Bronchial epithelial cell (primary cell): ENCODE measurements around the gene TFIP11. TPM values are rescaled to one million over a fixed set of nuclear protein-coding genes. Genes with fewer than 3 reads are reported as not detected.

Experiments
- DNase-seq: peaks from one replicate; pipeline ENCODE4 v3.0.0-alpha.2; 2010; ENCODE audit warnings: low read depth
- FAIRE-seq: peaks from 2 replicates; lab custom pipeline; 2011; peaks lifted over from hg19 to GRCh38; lab: Jason Lieb, UNC
- H3K27me3 ChIP-seq: 2 replicates; pipeline ENCODE4 v1.5.1; 2011; ENCODE audit warnings: low read length; ENCODE audit not compliant: control insufficient read depth, insufficient read depth
- H3K36me3 ChIP-seq: 2 replicates; pipeline ENCODE4 v1.5.1; 2011; ENCODE audit warnings: low read length; ENCODE audit not compliant: control insufficient read depth, insufficient read depth
- H3K4me3 ChIP-seq: 2 replicates; pipeline ENCODE4 v1.5.1; 2011; ENCODE audit warnings: mild to moderate bottlenecking, low read depth, low read length, control low read depth
- total RNA-seq: library from RNA; depleted of rRNA; stranded (reverse); fragments of >200 nt; gene quantifications from 2 replicates; pipeline ENCODE4 v1.2.1, GENCODE V29; 2014
- TF ChIP-seq, protein P1 (sequence below): IDR thresholded peaks from 2 replicates; pipeline ENCODE4 v1.5.1; 2011; ENCODE audit warnings: mild to moderate bottlenecking, moderate library complexity, low read length, control low read depth, inconsistent platforms; ENCODE audit not compliant: insufficient read depth, severe bottlenecking

TFIP11 gene
- total RNA-seq, 1 donor from 2014 or later = 36.9 TPM

DNA sequence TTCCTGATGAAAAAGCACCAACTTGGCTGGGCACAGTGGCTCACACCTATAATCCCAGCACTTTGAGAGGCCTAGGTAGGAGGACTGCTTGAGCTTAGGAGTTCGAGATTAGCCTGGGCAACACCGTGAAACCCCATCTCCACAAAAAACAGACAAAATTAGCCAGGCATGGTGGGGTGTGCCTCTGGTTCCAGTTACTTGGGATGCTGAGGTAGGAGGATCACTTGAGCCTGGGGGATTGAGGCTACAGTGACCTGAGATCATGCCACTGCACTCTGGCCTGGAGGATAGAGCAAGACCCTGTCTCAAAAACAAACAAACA is 31.7 kb downstream of the TFIP11 start:
- no peak for FAIRE-seq
- Histone ChIP-seq H3K4me3 (no peak overlapping the region), H3K36me3 (peaks cover 5% of the 10 kb centered on the region), H3K27me3 (no peaks in the 10 kb centered on the region)
- TF ChIP-seq, protein P1, sequence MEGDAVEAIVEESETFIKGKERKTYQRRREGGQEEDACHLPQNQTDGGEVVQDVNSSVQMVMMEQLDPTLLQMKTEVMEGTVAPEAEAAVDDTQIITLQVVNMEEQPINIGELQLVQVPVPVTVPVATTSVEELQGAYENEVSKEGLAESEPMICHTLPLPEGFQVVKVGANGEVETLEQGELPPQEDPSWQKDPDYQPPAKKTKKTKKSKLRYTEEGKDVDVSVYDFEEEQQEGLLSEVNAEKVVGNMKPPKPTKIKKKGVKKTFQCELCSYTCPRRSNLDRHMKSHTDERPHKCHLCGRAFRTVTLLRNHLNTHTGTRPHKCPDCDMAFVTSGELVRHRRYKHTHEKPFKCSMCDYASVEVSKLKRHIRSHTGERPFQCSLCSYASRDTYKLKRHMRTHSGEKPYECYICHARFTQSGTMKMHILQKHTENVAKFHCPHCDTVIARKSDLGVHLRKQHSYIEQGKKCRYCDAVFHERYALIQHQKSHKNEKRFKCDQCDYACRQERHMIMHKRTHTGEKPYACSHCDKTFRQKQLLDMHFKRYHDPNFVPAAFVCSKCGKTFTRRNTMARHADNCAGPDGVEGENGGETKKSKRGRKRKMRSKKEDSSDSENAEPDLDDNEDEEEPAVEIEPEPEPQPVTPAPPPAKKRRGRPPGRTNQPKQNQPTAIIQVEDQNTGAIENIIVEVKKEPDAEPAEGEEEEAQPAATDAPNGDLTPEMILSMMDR = no peak
- no peak for DNase-seq

DNA sequence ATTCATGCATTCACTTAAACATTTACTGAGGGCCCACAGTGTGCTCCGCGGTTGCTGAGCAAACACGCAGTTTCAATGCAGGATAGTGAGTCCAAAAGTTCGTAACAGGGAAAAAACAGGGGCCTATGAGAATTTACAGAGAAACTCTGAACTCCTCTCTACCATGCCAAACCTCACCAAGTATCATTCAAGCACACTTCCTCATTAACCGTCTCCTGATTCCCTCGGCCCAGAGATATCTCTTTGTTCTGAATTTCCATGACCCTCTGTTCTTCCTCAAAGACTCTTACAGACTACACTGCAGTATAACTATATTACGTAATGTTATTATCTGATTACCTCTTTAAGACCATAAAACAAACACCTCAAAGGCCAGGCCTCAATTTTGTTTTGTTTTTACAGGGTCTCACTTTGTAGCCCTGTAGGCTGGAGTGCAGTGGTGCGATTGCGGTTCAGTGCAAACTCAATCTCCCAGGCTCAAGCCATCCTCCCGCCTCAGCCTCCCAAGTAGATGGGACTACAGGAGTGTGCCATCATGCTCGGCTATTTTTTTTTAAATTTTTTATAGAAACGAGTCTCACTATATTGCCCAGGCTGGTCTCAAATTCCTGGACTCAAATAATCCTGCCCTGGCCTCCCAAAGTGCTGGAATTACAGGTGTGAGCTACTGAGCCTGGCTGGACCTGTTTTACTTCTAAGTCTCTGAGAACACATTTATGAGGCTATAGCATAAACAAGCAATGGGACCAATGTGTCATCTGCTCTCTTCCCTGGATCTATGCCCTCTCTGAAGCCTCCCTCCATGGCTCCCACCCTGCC is 32.3 kb downstream of the TFIP11 start:
- FAIRE-seq (no peak), DNase-seq (no peak)
- peak overlapping the region; percentile 24 for H3K4me3 ChIP-seq
- no peaks in the 10 kb centered on the region for H3K27me3 ChIP-seq
- TF ChIP-seq, protein P1 = no peak
- peaks cover 5% of the 10 kb centered on the region for H3K36me3 ChIP-seq

DNA sequence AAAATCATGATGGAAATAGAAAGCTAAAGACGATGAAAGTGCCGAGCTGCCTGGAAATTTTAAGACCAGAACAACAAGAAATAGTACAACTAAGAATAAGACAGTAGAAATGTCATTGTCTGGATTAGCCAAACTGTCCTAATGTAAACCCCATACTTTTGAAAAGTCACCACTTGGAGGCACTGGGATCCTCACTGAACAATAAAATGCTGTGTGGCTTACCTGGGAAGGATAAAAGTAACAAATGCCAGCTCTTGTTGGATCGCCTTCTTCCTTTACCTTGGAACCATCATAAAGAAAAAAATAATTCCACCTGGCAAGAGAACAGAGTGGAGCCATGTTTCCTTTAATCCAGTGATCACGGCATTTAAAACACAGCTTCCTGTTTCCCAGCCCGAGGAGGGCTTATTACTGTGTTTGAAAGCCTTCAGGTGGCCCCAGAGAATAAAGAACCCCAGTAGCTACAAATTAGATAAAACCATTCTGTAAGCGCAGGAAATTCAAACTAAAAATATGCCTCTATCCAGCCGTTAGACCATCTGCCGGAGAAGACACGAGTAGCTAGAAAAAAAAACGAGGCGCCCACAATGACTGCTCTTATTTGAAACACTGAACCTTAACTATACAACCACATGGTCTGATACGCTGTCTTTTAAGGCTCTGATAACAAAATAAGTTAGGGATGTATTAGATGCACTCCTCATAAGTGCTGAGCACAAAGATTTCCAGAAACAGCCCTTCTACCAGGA is 33.1 kb downstream of the TFIP11 start:
- peaks cover 5% of the 10 kb centered on the region for H3K36me3 ChIP-seq
- peak overlapping the region; percentile 24 for H3K4me3 ChIP-seq
- TF ChIP-seq, protein P1 = no peak
- no peak for DNase-seq
- no peaks in the 10 kb centered on the region for H3K27me3 ChIP-seq
- no peak for FAIRE-seq

DNA sequence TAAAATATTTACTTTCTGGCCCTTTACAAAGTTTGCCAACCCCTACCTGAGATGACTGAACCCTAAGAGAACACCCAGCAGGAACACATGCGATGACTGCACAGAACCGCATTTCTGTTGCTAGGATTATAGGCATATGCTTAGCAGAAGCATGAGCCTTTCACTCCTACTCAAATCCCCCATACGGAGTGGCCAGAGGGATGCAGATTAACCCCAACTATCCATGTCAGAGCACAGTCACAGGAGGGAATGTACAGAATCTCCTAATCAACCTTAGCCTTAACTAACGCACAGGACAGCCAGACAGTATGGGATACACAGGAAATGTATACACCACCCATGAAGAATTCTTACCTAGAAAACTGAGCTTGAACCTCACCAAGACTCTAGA is 34.9 kb downstream of the TFIP11 start:
- no peak for FAIRE-seq
- peaks cover 5% of the 10 kb centered on the region for H3K36me3 ChIP-seq
- TF ChIP-seq, protein P1 = no peak
- DNase-seq = no peak
- no peaks in the 10 kb centered on the region for H3K27me3 ChIP-seq
- no peak overlapping the region for H3K4me3 ChIP-seq

DNA sequence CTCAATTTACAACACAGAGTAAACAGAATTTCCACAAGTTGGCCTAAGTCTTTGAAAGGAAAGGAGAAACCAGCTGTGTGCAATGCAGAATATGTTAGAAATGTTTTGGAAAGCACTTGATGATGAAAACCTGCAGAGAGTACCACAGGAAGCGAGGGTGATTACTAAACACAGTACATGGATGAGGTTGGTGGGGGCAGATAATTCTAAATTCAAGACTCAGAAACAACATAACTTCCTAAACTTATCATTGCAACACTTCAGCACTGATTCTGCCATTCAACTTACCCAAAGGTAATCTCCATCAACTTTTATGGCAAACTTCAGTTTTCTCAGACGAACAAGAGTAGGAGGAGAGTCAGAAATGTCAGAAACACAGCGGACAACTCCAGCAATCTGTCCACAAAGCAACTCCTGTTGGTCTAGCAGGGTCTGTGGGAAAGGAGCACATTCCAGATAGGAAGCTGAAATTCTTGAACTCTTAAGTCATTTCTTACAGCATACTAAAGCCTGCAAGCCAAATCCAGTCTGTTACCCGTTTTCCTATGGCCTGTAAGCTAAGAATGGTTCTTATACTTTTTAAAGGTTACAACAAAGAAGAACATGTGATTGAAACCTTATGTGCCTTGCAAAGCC is 35.5 kb downstream of the TFIP11 start:
- TF ChIP-seq, protein P1 = no peak
- no peak for FAIRE-seq
- peaks cover 6% of the 10 kb centered on the region for H3K36me3 ChIP-seq

More for the DNA sequence above, 35.5 kb downstream of the TFIP11 start:
- Histone ChIP-seq H3K4me3 (no peak overlapping the region), H3K27me3 (no peaks in the 10 kb centered on the region)
- DNase-seq = no peak
